Heart left ventricle (tissue), 13 donors: ENCODE results near the gene CLSTN2.

Source experiments
- POLR2A ChIP-seq, 2 donors: fragments of 450-650 bp; IDR thresholded peaks; one replicate each; pipeline ENCODE4 v1.6.1; 2017; ENCODE audit warnings: antibody characterized with exemption in 2 of 2, mild to moderate bottlenecking in 2 of 2, moderate library complexity in 2 of 2
- TF ChIP-seq, protein P1 (sequence below), 12 donors: fragments of 200-600 bp; sonication (generic) in 4 of 12; IDR thresholded peaks; one replicate each; pipeline versions ENCODE4 v1.5.0 to v1.8.0; 2018 to 2022; ENCODE audit warnings: antibody characterized with exemption in 12 of 12, mild to moderate bottlenecking in 5 of 12
- donor health status: ischemic (EF 13 %, LVEDD 7.1; RV severe dilation, severe dysfunction).
- donor health status: DM: no; HTN: yes; CAD: no.
- donor health status: DM: no; HTN: no; CAD: no.
- donor health status: ischemic (EF 25% LVEDD 6.9; RV normal size, moderate dysfunction).
- donor health status: ischemic (EF 25% LVEDD 5.7; RV mildly dilated, moderate dysfunction).
- donor health status: ischemic (EF 35%, LVEDD 5.7; RV mildly dilated, moderate dysfunction).
- donor health status: nonischemic (EF 11% LVEDD 7.7; RV severe dilation, severe dysfunction).
- donor health status: DM: yes; HTN: yes; CAD: no.
- donor health status: PGD.
- donor health status: ischemic (EF 29% LVEDD 5.4; RV normal size, mild dysfunction).
- donor health status: nonischemic (EF 23%, LVEDD 6.1; RV moderate dilation, normal function).

DNA sequence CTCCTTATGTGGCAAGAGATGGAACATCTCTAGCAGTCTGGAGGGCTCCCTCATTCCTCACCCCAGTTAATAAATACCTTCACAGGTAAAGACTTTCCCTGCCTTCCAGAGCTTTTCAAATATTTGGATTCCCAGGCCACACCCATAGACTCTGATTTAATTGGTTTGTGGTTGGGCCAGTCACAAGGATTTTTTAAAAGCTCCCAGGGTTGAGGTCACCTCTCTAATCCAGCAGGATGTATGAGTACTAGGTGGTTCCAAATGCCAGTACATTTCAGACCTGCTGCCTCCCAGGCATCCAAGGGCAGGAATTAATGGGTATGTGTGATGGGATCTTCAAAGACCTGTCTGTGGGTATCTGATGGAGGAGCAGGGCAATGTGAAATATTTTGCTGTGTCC is 312.8 kb downstream of the CLSTN2 start:
- TF ChIP-seq, protein P1, sequence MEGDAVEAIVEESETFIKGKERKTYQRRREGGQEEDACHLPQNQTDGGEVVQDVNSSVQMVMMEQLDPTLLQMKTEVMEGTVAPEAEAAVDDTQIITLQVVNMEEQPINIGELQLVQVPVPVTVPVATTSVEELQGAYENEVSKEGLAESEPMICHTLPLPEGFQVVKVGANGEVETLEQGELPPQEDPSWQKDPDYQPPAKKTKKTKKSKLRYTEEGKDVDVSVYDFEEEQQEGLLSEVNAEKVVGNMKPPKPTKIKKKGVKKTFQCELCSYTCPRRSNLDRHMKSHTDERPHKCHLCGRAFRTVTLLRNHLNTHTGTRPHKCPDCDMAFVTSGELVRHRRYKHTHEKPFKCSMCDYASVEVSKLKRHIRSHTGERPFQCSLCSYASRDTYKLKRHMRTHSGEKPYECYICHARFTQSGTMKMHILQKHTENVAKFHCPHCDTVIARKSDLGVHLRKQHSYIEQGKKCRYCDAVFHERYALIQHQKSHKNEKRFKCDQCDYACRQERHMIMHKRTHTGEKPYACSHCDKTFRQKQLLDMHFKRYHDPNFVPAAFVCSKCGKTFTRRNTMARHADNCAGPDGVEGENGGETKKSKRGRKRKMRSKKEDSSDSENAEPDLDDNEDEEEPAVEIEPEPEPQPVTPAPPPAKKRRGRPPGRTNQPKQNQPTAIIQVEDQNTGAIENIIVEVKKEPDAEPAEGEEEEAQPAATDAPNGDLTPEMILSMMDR (IDR thresholded peaks at IDR 0.05) = no peak
- TF ChIP-seq POLR2A (IDR thresholded peaks at IDR 0.05) = no peak
